ENCODE measurements around the gene LLPH.

The LLPH gene

GRCh38 chr12:66156654-66157053 lies 26.1 kb upstream of the LLPH start:
- TF ChIP-seq ZFX (IDR thresholded peaks at IDR 0.05; ENCODE audit: borderline replicate concordance) (no peak), CTCF (IDR thresholded peaks at IDR 0.05) (no peak)
- H3K27ac ChIP-seq, result no peak overlapping the region

- TF ChIP-seq ZFX (IDR thresholded peaks at IDR 0.05; ENCODE audit: borderline replicate concordance), result no peak
- no peak for TF ChIP-seq CTCF (IDR thresholded peaks at IDR 0.05)
- no peak overlapping the region for H3K27ac ChIP-seq
Observed at GRCh38 chr12:66154776-66155175, 24.2 kb upstream of the LLPH start.

GRCh38 chr12:66152732-66153131 lies 22.2 kb upstream of the LLPH start:
- TF ChIP-seq ZFX (IDR thresholded peaks at IDR 0.05; ENCODE audit: borderline replicate concordance), result no peak
- no peak for TF ChIP-seq CTCF (IDR thresholded peaks at IDR 0.05)
- H3K27ac ChIP-seq, result no peak overlapping the region

GRCh38 chr12:66149702-66150398 lies 19.3 kb upstream of the LLPH start:
- TF ChIP-seq CTCF (IDR thresholded peaks at IDR 0.05), result no peak
- no peak for TF ChIP-seq ZFX (IDR thresholded peaks at IDR 0.05; ENCODE audit: borderline replicate concordance)
- no peak overlapping the region for H3K27ac ChIP-seq

GRCh38 chr12:66144791-66145754 lies 14.5 kb upstream of the LLPH start:
- peak overlapping the region; percentile 14 for H3K27ac ChIP-seq
- no peak for TF ChIP-seq ZFX (IDR thresholded peaks at IDR 0.05; ENCODE audit: borderline replicate concordance)
- peak; percentile 89 for TF ChIP-seq CTCF (IDR thresholded peaks at IDR 0.05)

GRCh38 chr12:66143868-66144267 lies 13.3 kb upstream of the LLPH start:
- no peak overlapping the region for H3K27ac ChIP-seq
- no peak for TF ChIP-seq CTCF (IDR thresholded peaks at IDR 0.05)
- TF ChIP-seq ZFX (IDR thresholded peaks at IDR 0.05; ENCODE audit: borderline replicate concordance), result no peak

- no peak overlapping the region for H3K27ac ChIP-seq
- no peak for TF ChIP-seq ZFX (IDR thresholded peaks at IDR 0.05; ENCODE audit: borderline replicate concordance)
- no peak for TF ChIP-seq CTCF (IDR thresholded peaks at IDR 0.05)
Observed at GRCh38 chr12:66142826-66143225, 12.3 kb upstream of the LLPH start.

Measured in 22Rv1 (cell line).